Fibroblast of villous mesenchyme (primary cell): ENCODE measurements around the gene TM6SF1. TPM values are rescaled to one million over a fixed set of nuclear protein-coding genes. Genes with fewer than 3 reads are reported as not detected.
"Not testable (repeated sequence)": the region's sequence is repeated elsewhere in the genome, so short reads cannot be mapped to it uniquely, and the experiment has no call there.

ENCODE experiments used
- DNase-seq: peaks from one replicate; pipeline ENCODE4 v3.0.0-alpha.2; 2010; ENCODE audit warnings: low read depth
- H3K4me3 ChIP-seq: 2 replicates; pipeline ENCODE4 v1.5.1; 2011; ENCODE audit warnings: low read depth, mild to moderate bottlenecking, low read length
- CTCF ChIP-seq: IDR thresholded peaks from 2 replicates; pipeline ENCODE4 v1.5.1; 2012; ENCODE audit warnings: low read depth, mild to moderate bottlenecking, low read length; ENCODE audit not compliant: insufficient read depth
- total RNA-seq: library from RNA; depleted of rRNA; stranded (reverse); fragments of >200 nt; gene quantifications from 2 replicates; pipeline ENCODE4 v1.2.3, GENCODE V29; 2012

TM6SF1 gene
- total RNA-seq, 1 donor: 1.7 TPM

- no peak for DNase-seq
- H3K4me3 ChIP-seq: no peak overlapping the region
- TF ChIP-seq CTCF: no peak
These were observed 28.7 kb upstream of the TM6SF1 start for GRCh38 chr15:83078712-83079111.

GRCh38 chr15:83081256-83082014 is 26.0 kb upstream of the TM6SF1 start:
- no peak for TF ChIP-seq CTCF
- no peak for DNase-seq
- no peak overlapping the region for H3K4me3 ChIP-seq

- no peak for TF ChIP-seq CTCF
- no peak for DNase-seq
These were observed 24.6 kb upstream of the TM6SF1 start for GRCh38 chr15:83082730-83083386.

GRCh38 chr15:83085461-83085860 is 22.0 kb upstream of the TM6SF1 start:
- not testable (repeated sequence) for H3K4me3 ChIP-seq, DNase-seq

More at GRCh38 chr15:83082730-83083386, 24.6 kb upstream of the TM6SF1 start:
- H3K4me3 ChIP-seq: no peak overlapping the region

- DNase-seq, H3K4me3 ChIP-seq: not testable (repeated sequence)
These were observed 21.4 kb upstream of the TM6SF1 start for GRCh38 chr15:83085864-83086552.

- H3K4me3 ChIP-seq: no peak overlapping the region
- DNase-seq: no peak
- TF ChIP-seq CTCF: no peak
These were observed 19.9 kb upstream of the TM6SF1 start for GRCh38 chr15:83087576-83087975.

- no peak for DNase-seq
- TF ChIP-seq CTCF: no peak
- no peak overlapping the region for H3K4me3 ChIP-seq
These were observed 18.6 kb upstream of the TM6SF1 start for GRCh38 chr15:83088876-83089275.
